Loucy (cell line): ENCODE measurements around the gene HOXD10.

Source experiments
- H2AFZ ChIP-seq: fragments of 200-600 bp; sonication (generic); 2 replicates; pipeline ENCODE4 v1.6.0; 2016; ENCODE audit warnings: antibody characterized with exemption, mild to moderate bottlenecking, low read length, moderate library complexity
- H3F3A ChIP-seq: fragments of 200-600 bp; 2 replicates; pipeline ENCODE4 v1.6.0; 2016; ENCODE audit warnings: antibody characterized with exemption, low read depth, mild to moderate bottlenecking
- H3K27me3 ChIP-seq: fragments of 200-600 bp; sonication (generic); 2 replicates; pipeline ENCODE4 v1.6.1; 2014; ENCODE audit warnings: low read length, mild to moderate bottlenecking; ENCODE audit not compliant: insufficient read depth, poor library complexity, severe bottlenecking
- H3K36me3 ChIP-seq: fragments of 200-600 bp; sonication (generic); 2 replicates; pipeline ENCODE4 v1.6.1; 2016; ENCODE audit warnings: low read length; ENCODE audit not compliant: insufficient read depth
- H3K4me1 ChIP-seq: fragments of 200-600 bp; sonication (generic); 2 replicates; pipeline ENCODE4 v1.5.1; 2014; ENCODE audit warnings: low read length, mild to moderate bottlenecking; ENCODE audit not compliant: insufficient read depth, poor library complexity, severe bottlenecking
- H3K4me2 ChIP-seq: fragments of 200-600 bp; sonication (generic); 2 replicates; pipeline ENCODE4 v1.6.0; 2014; ENCODE audit warnings: antibody characterized with exemption, low read length, low read depth, mild to moderate bottlenecking; ENCODE audit not compliant: poor library complexity, severe bottlenecking
- H3K4me3 ChIP-seq: fragments of 200-600 bp; sonication (generic); 2 replicates; pipeline ENCODE4 v1.5.1; 2014; ENCODE audit warnings: low read length, mild to moderate bottlenecking, mixed read lengths; ENCODE audit not compliant: poor library complexity, severe bottlenecking
- H3K79me2 ChIP-seq: fragments of 200-600 bp; sonication (generic); 2 replicates; pipeline ENCODE4 v1.6.1; 2014; ENCODE audit warnings: low read length; ENCODE audit not compliant: insufficient read depth
- H3K9ac ChIP-seq: fragments of 200-600 bp; sonication (generic); 2 replicates; pipeline ENCODE4 v1.6.0; 2014; ENCODE audit warnings: mild to moderate bottlenecking, low read depth, low read length, moderate library complexity; ENCODE audit not compliant: poor library complexity, severe bottlenecking
- H3K9me2 ChIP-seq: fragments of 200-600 bp; sonication (generic); replicated peaks from 2 replicates; pipeline ENCODE4 v1.6.1; 2016; ENCODE audit warnings: low read depth, low read length, mixed read lengths
- H3K9me3 ChIP-seq: fragments of 200-600 bp; sonication (generic); 2 replicates; pipeline ENCODE4 v1.6.1; 2014; ENCODE audit warnings: mild to moderate bottlenecking, antibody characterized with exemption, low read length, low read depth; ENCODE audit not compliant: insufficient read depth
- H4K20me1 ChIP-seq: fragments of 200-600 bp; sonication (generic); 2 replicates; pipeline ENCODE4 v1.6.0; 2014; ENCODE audit warnings: antibody characterized with exemption, low read length, mild to moderate bottlenecking; ENCODE audit not compliant: insufficient read depth, poor library complexity, severe bottlenecking
- EZH2phosphoT487 ChIP-seq: fragments of 200-600 bp; IDR thresholded peaks from 2 replicates; pipeline ENCODE4 v1.6.1; 2018; ENCODE audit warnings: antibody characterized with exemption, mild to moderate bottlenecking, moderate library complexity, borderline replicate concordance
- TF ChIP-seq, protein P1 (sequence below): fragments of 200-600 bp; sonication (generic); conservative IDR thresholded peaks from 2 replicates; pipeline ENCODE4 v1.5.1; 2014; ENCODE audit warnings: mild to moderate bottlenecking, antibody characterized with exemption, low read length

HOXD10 gene

DNA sequence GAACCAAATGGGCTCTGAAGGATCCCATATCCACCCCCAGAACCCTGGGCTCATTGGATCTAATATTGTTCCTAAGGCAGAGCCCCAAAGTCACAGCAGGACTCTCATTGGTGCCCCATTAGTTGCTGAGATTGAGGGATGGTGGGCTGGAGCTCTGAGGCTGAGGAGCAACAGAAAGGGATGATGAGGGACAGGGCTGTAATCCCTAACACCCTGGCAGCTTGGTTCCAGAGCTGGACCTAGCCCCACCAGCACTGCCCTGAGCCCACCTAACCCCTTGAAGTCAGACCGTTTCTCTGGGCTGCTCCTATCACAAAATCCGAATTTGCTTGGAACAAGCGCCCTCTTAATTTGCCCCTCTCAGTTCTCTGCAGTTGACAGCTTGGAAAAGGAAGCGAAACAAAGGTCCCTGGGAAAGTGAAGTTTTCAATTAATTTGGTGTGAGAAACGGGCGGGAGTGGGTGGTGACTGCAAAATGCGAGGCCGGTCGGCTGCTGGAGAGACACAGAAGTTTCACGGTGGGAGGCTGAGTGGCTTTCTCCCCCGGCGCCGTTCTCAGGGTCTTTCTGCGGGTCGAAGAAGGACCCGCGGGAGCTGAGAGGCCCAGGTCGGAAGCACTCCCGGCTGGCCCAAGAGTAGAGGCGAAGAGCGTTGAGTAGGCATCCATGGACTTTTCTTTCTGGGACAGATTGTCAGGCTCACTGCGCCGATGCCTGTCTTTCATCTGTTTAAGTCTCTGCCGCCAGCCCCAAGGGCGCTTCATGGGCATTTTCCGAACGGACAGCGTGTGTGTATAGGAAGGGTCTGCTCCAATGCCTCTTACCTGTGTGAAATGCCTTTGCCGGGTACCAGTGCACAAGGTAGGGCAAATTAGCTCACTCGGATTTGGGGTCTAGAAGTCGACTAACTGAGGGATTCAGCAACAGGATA is 25.0 kb upstream of the HOXD10 start:
- H3K9me3 ChIP-seq = no peaks in the 10 kb centered on the region
- no peaks in the 10 kb centered on the region for H3K9me2 ChIP-seq
- TF ChIP-seq EZH2phosphoT487 = no peak
- TF ChIP-seq, protein P1, sequence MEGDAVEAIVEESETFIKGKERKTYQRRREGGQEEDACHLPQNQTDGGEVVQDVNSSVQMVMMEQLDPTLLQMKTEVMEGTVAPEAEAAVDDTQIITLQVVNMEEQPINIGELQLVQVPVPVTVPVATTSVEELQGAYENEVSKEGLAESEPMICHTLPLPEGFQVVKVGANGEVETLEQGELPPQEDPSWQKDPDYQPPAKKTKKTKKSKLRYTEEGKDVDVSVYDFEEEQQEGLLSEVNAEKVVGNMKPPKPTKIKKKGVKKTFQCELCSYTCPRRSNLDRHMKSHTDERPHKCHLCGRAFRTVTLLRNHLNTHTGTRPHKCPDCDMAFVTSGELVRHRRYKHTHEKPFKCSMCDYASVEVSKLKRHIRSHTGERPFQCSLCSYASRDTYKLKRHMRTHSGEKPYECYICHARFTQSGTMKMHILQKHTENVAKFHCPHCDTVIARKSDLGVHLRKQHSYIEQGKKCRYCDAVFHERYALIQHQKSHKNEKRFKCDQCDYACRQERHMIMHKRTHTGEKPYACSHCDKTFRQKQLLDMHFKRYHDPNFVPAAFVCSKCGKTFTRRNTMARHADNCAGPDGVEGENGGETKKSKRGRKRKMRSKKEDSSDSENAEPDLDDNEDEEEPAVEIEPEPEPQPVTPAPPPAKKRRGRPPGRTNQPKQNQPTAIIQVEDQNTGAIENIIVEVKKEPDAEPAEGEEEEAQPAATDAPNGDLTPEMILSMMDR = no peak
- no peaks in the 10 kb centered on the region for H3K36me3 ChIP-seq
- H3K4me2 ChIP-seq = no peak overlapping the region
- no peaks in the 10 kb centered on the region for H3F3A ChIP-seq
- no peaks in the 10 kb centered on the region for H3K79me2 ChIP-seq
- no peak overlapping the region for H2AFZ ChIP-seq
- no peak overlapping the region for H3K4me3 ChIP-seq
- H4K20me1 ChIP-seq = no peaks in the 10 kb centered on the region
- H3K9ac ChIP-seq = no peak overlapping the region
- H3K27me3 ChIP-seq = no peaks in the 10 kb centered on the region
- peaks cover 12% of the 10 kb centered on the region for H3K4me1 ChIP-seq

DNA sequence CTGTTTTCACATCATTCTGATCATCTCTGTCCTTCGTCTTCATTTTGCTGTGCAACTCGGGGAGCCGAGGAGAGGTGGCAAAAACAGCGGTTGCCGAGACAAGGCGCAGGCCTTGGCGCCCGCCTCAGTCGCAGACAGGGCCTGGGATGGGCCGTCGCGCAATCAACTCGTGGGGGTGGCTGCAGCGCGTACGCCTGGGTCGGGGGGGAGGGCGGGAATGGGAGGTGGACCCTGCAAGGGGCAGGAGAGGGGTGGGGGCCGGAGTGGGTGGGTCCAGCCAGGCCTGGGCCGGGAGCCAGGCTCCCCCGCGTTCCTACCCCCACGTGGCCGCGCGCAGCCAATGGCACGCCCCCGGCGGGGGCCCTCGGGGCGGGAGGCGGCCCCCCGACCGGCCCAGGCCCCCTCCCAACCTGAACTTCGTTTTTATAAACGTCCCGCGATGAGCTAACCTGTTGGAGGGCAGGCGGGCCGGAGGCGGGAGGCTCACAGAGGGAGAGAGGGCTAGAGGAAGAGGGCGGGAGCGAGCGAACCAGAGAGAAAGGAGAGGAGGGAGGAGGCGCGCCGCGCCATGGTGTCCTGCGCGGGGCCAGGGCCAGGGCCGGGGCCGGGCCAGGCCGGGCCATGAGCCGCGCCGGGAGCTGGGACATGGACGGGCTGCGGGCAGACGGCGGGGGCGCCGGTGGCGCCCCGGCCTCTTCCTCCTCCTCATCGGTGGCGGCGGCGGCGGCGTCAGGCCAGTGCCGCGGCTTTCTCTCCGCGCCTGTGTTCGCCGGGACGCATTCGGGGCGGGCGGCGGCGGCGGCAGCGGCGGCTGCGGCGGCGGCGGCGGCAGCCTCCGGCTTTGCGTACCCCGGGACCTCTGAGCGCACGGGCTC is 24.1 kb upstream of the HOXD10 start, which contains the start of gene HOXD13:
Gene HOXD13, plus strand, starts transcription at position 452 of the 875 bp plus-strand sequence. Its CDS starts 170 bp downstream, at position 622.
- Histone ChIP-seq H4K20me1 (no peaks in the 10 kb centered on the region), H3K36me3 (no peaks in the 10 kb centered on the region), H3K27me3 (no peaks in the 10 kb centered on the region), H3K4me1 (peaks cover 17% of the 10 kb centered on the region), H3F3A (no peaks in the 10 kb centered on the region), H3K9me2 (no peaks in the 10 kb centered on the region), H3K9ac (no peak within 1 kb of the TSS), H3K9me3 (no peaks in the 10 kb centered on the region), H3K4me3 (no peak within 1 kb of the TSS), H2AFZ (no peak within 1 kb of the TSS), H3K4me2 (no peak within 1 kb of the TSS), H3K79me2 (no peaks in the 10 kb centered on the region)
- TF ChIP-seq, protein P1 = no peak
- TF ChIP-seq EZH2phosphoT487 = no peak

DNA sequence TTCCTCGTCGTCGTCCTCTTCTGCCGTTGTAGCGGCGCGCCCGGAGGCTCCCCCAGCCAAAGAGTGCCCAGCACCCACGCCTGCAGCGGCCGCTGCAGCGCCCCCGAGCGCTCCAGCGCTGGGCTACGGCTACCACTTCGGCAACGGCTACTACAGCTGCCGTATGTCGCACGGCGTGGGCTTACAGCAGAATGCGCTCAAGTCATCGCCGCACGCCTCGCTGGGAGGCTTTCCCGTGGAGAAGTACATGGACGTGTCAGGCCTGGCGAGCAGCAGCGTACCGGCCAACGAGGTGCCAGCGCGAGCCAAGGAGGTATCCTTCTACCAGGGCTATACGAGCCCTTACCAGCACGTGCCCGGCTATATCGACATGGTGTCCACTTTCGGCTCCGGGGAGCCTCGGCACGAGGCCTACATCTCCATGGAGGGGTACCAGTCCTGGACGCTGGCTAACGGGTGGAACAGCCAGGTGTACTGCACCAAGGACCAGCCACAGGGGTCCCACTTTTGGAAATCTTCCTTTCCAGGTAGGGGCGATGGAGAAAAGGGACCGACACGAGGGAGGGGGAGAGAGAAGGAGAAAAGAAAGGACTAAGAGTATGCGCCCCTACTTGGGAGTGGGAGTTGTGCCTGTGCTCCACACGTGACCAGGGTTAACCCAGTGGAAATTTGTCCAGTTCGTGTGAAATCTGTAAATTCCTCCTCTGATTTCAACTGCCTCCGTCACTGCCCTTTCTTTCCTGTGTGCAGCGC is 23.3 kb upstream of the HOXD10 start:
- H3K4me1 ChIP-seq = peaks cover 17% of the 10 kb centered on the region
- H3K9me2 ChIP-seq = no peaks in the 10 kb centered on the region
- no peak overlapping the region for H3K9ac ChIP-seq
- no peaks in the 10 kb centered on the region for H3K36me3 ChIP-seq
- H3K4me2 ChIP-seq = no peak overlapping the region
- no peaks in the 10 kb centered on the region for H4K20me1 ChIP-seq
- H3K27me3 ChIP-seq = no peaks in the 10 kb centered on the region
- no peaks in the 10 kb centered on the region for H3F3A ChIP-seq
- no peaks in the 10 kb centered on the region for H3K9me3 ChIP-seq
- no peaks in the 10 kb centered on the region for H3K79me2 ChIP-seq
- H2AFZ ChIP-seq = no peak overlapping the region
- H3K4me3 ChIP-seq = no peak overlapping the region
- TF ChIP-seq, protein P1 = no peak
- TF ChIP-seq EZH2phosphoT487 = no peak
